ENCODE results near the gene FAM24B.

Gene FAM24B

GRCh38 chr10:122838880-122839279, 40.5 kb downstream of the FAM24B start:
- no peaks in the 10 kb centered on the region for H4K20me1 ChIP-seq (ENCODE audit: control insufficient read depth, insufficient read depth, low read depth, low read length)
- H3K79me2 ChIP-seq (ENCODE audit: control insufficient read depth, low read length): no peaks in the 10 kb centered on the region
- no peaks in the 10 kb centered on the region for H3K4me1 ChIP-seq (ENCODE audit: control insufficient read depth, low read length)
- H3K27ac ChIP-seq (ENCODE audit: low read depth, low read length): no peak overlapping the region
- H3K27me3 ChIP-seq (ENCODE audit: control insufficient read depth, low read length): no peaks in the 10 kb centered on the region
- TF ChIP-seq CTCF (IDR thresholded peaks at IDR 0.05; ENCODE audit: low read depth, low read length, poor library complexity, severe bottlenecking) (no peak), EZH2phosphoT487 (IDR thresholded peaks at IDR 0.05; ENCODE audit: borderline replicate concordance, low read length) (no peak)
- H3K4me3 ChIP-seq (ENCODE audit: low read length): no peak overlapping the region
- H3F3A ChIP-seq (ENCODE audit: control insufficient read depth, insufficient read depth): no peaks in the 10 kb centered on the region
- no peak overlapping the region for H3K4me2 ChIP-seq (ENCODE audit: low read length)
- H3K9me2 ChIP-seq (replicated peaks; ENCODE audit: control insufficient read depth, low read length): no peaks in the 10 kb centered on the region
- no peaks in the 10 kb centered on the region for H3K9me3 ChIP-seq (ENCODE audit: control insufficient read depth, insufficient read depth, low read length)
- H3K36me3 ChIP-seq (ENCODE audit: control insufficient read depth, low read length): peaks cover 15% of the 10 kb centered on the region

GRCh38 chr10:122835908-122836307, 43.5 kb downstream of the FAM24B start:
- no peak overlapping the region for H3K4me2 ChIP-seq (ENCODE audit: low read length)

GRCh38 chr10:122830965-122831353, 48.4 kb downstream of the FAM24B start:
- no peaks in the 10 kb centered on the region for H3K79me2 ChIP-seq (ENCODE audit: control insufficient read depth, low read length)
- no peaks in the 10 kb centered on the region for H4K20me1 ChIP-seq (ENCODE audit: control insufficient read depth, insufficient read depth, low read depth, low read length)
- H3K27ac ChIP-seq (ENCODE audit: low read depth, low read length): no peak overlapping the region
- H3K9me3 ChIP-seq (ENCODE audit: control insufficient read depth, insufficient read depth, low read length): no peaks in the 10 kb centered on the region
- no peaks in the 10 kb centered on the region for H3K4me1 ChIP-seq (ENCODE audit: control insufficient read depth, low read length)
- TF ChIP-seq CTCF (IDR thresholded peaks at IDR 0.05; ENCODE audit: low read depth, low read length, poor library complexity, severe bottlenecking) (no peak), EZH2phosphoT487 (IDR thresholded peaks at IDR 0.05; ENCODE audit: borderline replicate concordance, low read length) (no peak)
- H3K36me3 ChIP-seq (ENCODE audit: control insufficient read depth, low read length): peaks cover 13% of the 10 kb centered on the region
- no peak overlapping the region for H3K4me2 ChIP-seq (ENCODE audit: low read length)
- 0 out of 2 replicates have a peak, but pooled peaks cover 2% of the 10 kb centered on the region for H3K27me3 ChIP-seq (ENCODE audit: control insufficient read depth, low read length)
- H3K9me2 ChIP-seq (replicated peaks; ENCODE audit: control insufficient read depth, low read length): no peaks in the 10 kb centered on the region
- H3K4me3 ChIP-seq (ENCODE audit: low read length): no peak overlapping the region
- H3F3A ChIP-seq (ENCODE audit: control insufficient read depth, insufficient read depth): no peaks in the 10 kb centered on the region

More at GRCh38 chr10:122835908-122836307, 43.5 kb downstream of the FAM24B start:
- Histone ChIP-seq H3K36me3 (ENCODE audit: control insufficient read depth, low read length) (peaks cover 17% of the 10 kb centered on the region), H3K9me2 (replicated peaks; ENCODE audit: control insufficient read depth, low read length) (no peaks in the 10 kb centered on the region), H3F3A (ENCODE audit: control insufficient read depth, insufficient read depth) (no peaks in the 10 kb centered on the region), H3K79me2 (ENCODE audit: control insufficient read depth, low read length) (no peaks in the 10 kb centered on the region), H4K20me1 (ENCODE audit: control insufficient read depth, insufficient read depth, low read depth, low read length) (no peaks in the 10 kb centered on the region), H3K4me3 (ENCODE audit: low read length) (no peak overlapping the region), H3K9me3 (ENCODE audit: control insufficient read depth, insufficient read depth, low read length) (no peaks in the 10 kb centered on the region), H3K4me1 (ENCODE audit: control insufficient read depth, low read length) (no peaks in the 10 kb centered on the region), H3K27ac (ENCODE audit: low read depth, low read length) (no peak overlapping the region), H3K27me3 (ENCODE audit: control insufficient read depth, low read length) (no peaks in the 10 kb centered on the region)
- TF ChIP-seq EZH2phosphoT487 (IDR thresholded peaks at IDR 0.05; ENCODE audit: borderline replicate concordance, low read length) (no peak), CTCF (IDR thresholded peaks at IDR 0.05; ENCODE audit: low read depth, low read length, poor library complexity, severe bottlenecking) (no peak)

Measured in DOHH2 (cell line).